ENCODE results near the gene KRT6B.

The KRT6B gene

GRCh38 chr12:52407918-52408317 is 44.0 kb downstream of the KRT6B start:
- no peak for ATAC-seq

- no peak for ATAC-seq
These were observed 46.0 kb downstream of the KRT6B start, which contains the start of gene KRT82 for GRCh38 chr12:52405922-52406385. KRT82 (minus strand) TSS chr12:52406335; CDS start chr12:52406277, 58 bp downstream.

- no peak for ATAC-seq
These were observed 47.0 kb downstream of the KRT6B start for GRCh38 chr12:52404951-52405350.

- no peak for ATAC-seq
These were observed 48.4 kb downstream of the KRT6B start for GRCh38 chr12:52403561-52403960.

GRCh38 chr12:52402873-52403540 is 48.9 kb downstream of the KRT6B start:
- no peak for ATAC-seq

- no peak for ATAC-seq
These were observed 49.6 kb downstream of the KRT6B start for GRCh38 chr12:52402377-52402776.

- ATAC-seq = no peak
These were observed 50.0 kb downstream of the KRT6B start for GRCh38 chr12:52401926-52402325.

- ATAC-seq = no peak
These were observed 50.4 kb downstream of the KRT6B start for GRCh38 chr12:52401526-52401925.

GRCh38 chr12:52400906-52401305 is 51.0 kb downstream of the KRT6B start:
- ATAC-seq = no peak

- ATAC-seq = no peak
These were observed 52.2 kb downstream of the KRT6B start for GRCh38 chr12:52399756-52400155.

GRCh38 chr12:52398176-52398575 is 53.8 kb downstream of the KRT6B start:
- ATAC-seq = no peak

GRCh38 chr12:52396656-52397055 is 55.3 kb downstream of the KRT6B start:
- no peak for ATAC-seq

All from activated CD4-positive, CD25-positive, alpha-beta regulatory T cell treated with anti-CD3 and anti-CD28 coated beads, Interleukin-2, amount 50 U/mL, for 24 hours (primary cell).